Esophagus mucosa (tissue), 1 donor: ENCODE measurements around the gene NXF2B. TPM values are rescaled to one million over a fixed set of nuclear protein-coding genes. Genes with fewer than 3 reads are reported as not detected.
"Not testable (repeated sequence)": the region's sequence is repeated elsewhere in the genome, so short reads cannot be mapped to it uniquely, and the experiment has no call there.

Experiments used
- ATAC-seq: fragments of 200-7000 bp; cut with Tn5 transposase; one replicate; pipeline ENCODE4 v1.9.1; 2020
- total RNA-seq: library from RNA; stranded (reverse); gene quantifications from one replicate; pipeline ENCODE4 v1.2.4, GENCODE V29; 2023
- donor health status: DM: yes; HTN: yes; CAD: no.

NXF2B gene
- not detected for total RNA-seq

GRCh38 chrX:102439908-102440307 is at the start of gene NXF2B:
NXF2B (minus strand) TSS chrX:102440008; CDS start chrX:102380036, 59,972 bp downstream.
- ATAC-seq = not testable (repeated sequence)

DNA sequence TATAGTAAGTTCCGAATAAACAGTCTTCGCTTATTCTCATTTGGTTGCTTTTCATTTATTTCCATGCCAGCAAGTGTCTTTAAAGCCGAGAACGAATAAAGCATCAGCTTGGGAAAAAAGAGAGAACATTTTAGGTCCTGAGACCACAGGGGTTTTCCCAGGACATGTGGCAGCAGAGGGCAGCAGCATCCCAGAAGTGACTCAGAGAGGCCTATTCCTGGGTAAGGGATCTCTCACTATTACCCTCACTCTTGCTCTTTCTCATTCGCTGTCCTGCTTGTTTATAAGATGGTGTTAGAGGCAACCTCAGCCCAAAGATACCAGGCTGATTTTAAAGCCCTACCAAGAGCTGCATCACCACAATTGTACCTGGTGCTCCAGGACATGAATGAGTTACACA is 39.0 kb upstream of the NXF2B start:
- ATAC-seq = not testable (repeated sequence)

GRCh38 chrX:102471762-102472220 is 32.0 kb upstream of the NXF2B start, which contains the start of gene TCP11X2:
TCP11X2 (minus strand) TSS chrX:102471812.
- ATAC-seq = not testable (repeated sequence)

- ATAC-seq = not testable (repeated sequence)
Measured at GRCh38 chrX:102470215-102470614, 30.4 kb upstream of the NXF2B start.

DNA sequence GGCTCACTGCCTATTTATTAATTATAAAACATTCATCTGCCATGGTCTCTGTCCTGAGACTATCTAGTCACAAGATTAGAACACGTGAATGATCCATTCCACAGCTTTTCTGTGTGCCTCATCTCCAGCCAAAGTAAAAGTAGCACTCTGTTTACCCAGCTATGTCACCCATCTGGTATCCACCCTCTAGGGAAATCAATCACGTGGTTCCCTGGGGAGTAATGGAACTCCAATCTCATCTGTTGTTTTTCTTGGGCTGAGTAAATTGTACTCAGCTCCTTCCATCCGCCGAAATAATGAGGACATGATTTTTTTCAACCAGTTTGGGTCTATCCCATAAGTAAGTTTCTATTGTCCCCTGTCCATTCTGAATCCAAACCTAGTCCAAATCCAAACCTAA is 18.8 kb upstream of the NXF2B start:
- not testable (repeated sequence) for ATAC-seq

DNA sequence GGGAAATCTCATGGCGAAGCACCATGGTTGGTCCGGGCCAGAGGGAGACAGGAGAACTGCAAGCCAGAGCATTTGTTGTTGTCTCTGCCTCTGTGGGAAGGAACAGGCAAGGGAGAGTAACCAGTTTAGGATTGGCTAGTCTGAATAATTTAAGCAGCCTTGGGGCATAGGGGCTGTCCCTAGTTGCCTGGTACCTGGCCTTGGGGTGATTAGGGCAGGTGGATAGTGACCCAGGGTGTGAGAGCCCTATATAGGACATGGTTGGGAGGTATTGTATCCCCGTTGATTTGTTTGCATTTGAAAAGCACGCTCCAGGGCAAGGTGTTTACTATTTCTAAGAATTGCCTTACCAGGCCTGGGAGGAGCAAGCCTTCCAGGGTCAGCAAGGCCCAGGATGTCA is 25.3 kb downstream of the NXF2B start:
- ATAC-seq = not testable (repeated sequence)

- no peak for ATAC-seq
Measured at GRCh38 chrX:102345916-102346315, 93.9 kb downstream of the NXF2B start.

DNA sequence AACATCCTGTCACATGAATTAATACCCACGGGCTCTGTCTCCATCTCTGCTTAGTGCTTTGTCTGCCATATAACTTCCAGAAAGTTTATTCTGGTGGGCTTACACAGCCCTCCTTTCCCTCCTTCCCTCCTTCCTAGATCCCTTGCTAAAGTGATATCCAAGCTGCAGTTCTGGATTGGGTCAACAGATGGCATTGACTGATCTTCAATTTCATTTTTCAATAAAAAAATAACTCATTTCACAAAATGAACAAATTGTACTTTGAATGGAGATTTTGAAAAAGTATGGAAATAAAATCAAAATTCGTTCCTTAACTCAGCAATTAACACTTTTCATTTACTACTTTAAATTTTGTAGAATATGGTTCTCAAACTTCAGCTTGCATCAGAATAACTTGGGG is 97.9 kb downstream of the NXF2B start:
- ATAC-seq = no peak

GRCh38 chrX:102339312-102340298 is 100.2 kb downstream of the NXF2B start:
- ATAC-seq = no peak

DNA sequence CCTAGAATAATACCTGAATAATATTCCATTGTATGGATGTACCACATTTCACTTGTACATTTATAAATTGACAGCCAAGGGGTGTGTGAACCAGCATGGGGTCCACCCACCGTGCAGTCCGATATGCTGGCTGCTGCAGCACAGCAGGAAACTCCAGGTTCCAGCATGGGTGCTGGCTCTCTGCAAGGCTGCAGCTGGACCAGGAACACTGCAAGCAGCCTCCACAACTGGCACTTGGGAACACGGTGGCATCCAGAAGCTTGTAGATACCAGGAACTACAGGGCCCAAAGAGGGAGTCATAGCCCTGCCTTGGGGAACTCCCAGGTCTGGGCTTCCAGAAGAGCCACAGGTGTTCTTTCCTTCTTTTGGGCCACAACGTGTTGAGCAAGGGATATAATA is 101.6 kb downstream of the NXF2B start:
- ATAC-seq = no peak

Other genes starting within 250 kb of the NXF2B start
- gene TCP11X1, start 224.7 kb downstream of the NXF2B start, total RNA-seq = not detected
- gene NXF2, start 192.8 kb downstream of the NXF2B start, total RNA-seq = not detected
- gene TCP11X2, start 31.8 kb upstream of the NXF2B start, total RNA-seq = not detected
- gene TMSB15A, start 76.7 kb upstream of the NXF2B start, total RNA-seq = not detected
- 7.3 TPM for gene ARMCX5, start 159.5 kb upstream of the NXF2B start, total RNA-seq
- 1.2 TPM for gene GPRASP1, start 211.5 kb upstream of the NXF2B start, total RNA-seq